Stomach (tissue), 9 donors: ENCODE data around the gene ZSCAN5A. TPM values are rescaled to one million over a fixed set of nuclear protein-coding genes. Genes with fewer than 3 reads are reported as not detected.

Experiments used
- DNase-seq, 2 donors: peaks; one replicate each; pipeline versions ENCODE4 v3.0.0 to v3.0.0-alpha.2; 2013 to 2019
- H3K27ac ChIP-seq, 5 donors: fragments of 200-600 bp in 4 of 5; sonication (generic) in 4 of 5; one replicate each; pipeline ENCODE4 v1.5.1; 2013 to 2019; ENCODE audit warnings: mild to moderate bottlenecking in 1 of 5, moderate library complexity in 1 of 5
- H3K27me3 ChIP-seq, 3 donors: fragments of 200-600 bp; sonication (generic); one replicate each; pipeline ENCODE4 v1.5.1; 2017 to 2019; ENCODE audit warnings: mixed run types in 1 of 3
- H3K36me3 ChIP-seq, 4 donors: fragments of 200-600 bp; sonication (generic); 1 replicate in 3 of 4; 2 replicates in 1 of 4; pipeline ENCODE4 v1.5.1; 2016 to 2019
- H3K4me1 ChIP-seq, 4 donors: fragments of 200-600 bp; sonication (generic); one replicate each; pipeline ENCODE4 v1.5.1; 2016 to 2019
- H3K4me3 ChIP-seq, 4 donors: fragments of 200-600 bp; sonication (generic) in 3 of 4; one replicate each; pipeline ENCODE4 v1.5.1; 2016 to 2019; ENCODE audit warnings: mild to moderate bottlenecking in 1 of 4
- H3K9me3 ChIP-seq, 4 donors: fragments of 200-600 bp; sonication (generic); one replicate each; pipeline ENCODE4 v1.5.1; 2016 to 2019
- CTCF ChIP-seq, 7 experiments: fragments of 450-650 bp in 4 of 7; fragments of 200-600 bp in 3 of 7; sonication (generic) in 3 of 7; IDR thresholded peaks; one replicate each; pipeline ENCODE4 v1.5.1; 2016 to 2019; ENCODE audit warnings: antibody characterized with exemption in 7 of 7, control low read depth in 2 of 7, mild to moderate bottlenecking in 1 of 7
- EP300 ChIP-seq: sonication (generic); formaldehyde crosslinking; IDR thresholded peaks from one replicate; pipeline ENCODE4 v1.6.1; 2017; ENCODE audit warnings: antibody characterized with exemption
- POLR2A ChIP-seq, 4 donors: fragments of 450-650 bp; IDR thresholded peaks; one replicate each; pipeline ENCODE4 v1.6.1; 2016; ENCODE audit warnings: antibody characterized with exemption in 4 of 4, control low read depth in 2 of 4, mild to moderate bottlenecking in 1 of 4, moderate library complexity in 1 of 4
- POLR2AphosphoS5 ChIP-seq, 3 donors: sonication (generic); formaldehyde crosslinking; IDR thresholded peaks; one replicate each; pipeline ENCODE4 v1.6.1; 2016; ENCODE audit warnings: antibody characterized with exemption in 3 of 3
- WGBS, 5 donors: extraction: QIAGEN DNeasy Blood & Tissue Kit in 3 of 5; methylation state at CpG; one replicate each; pipeline versions ENCODE4 v1.1.5 to v1.1.7; 2013 to 2018; 5-methylcytosine and 5-hydroxymethylcytosine counted together
- intact Hi-C: fragments of 100-400 bp; cut with DNase I; formaldehyde crosslinking; loops from one replicate; pipeline ENCODE4 v1.15.1; 2023; ENCODE audit warnings: low total_unique reads
- polyA plus RNA-seq, 3 donors: library from polyadenylated mRNA; stranded (reverse); fragments of 200-250 nt; gene quantifications; one replicate each; pipeline ENCODE4 v1.2.3, GENCODE V29; 2013
- total RNA-seq, 5 donors: library from RNA; depleted of rRNA; stranded (reverse); fragments of >200 nt; gene quantifications; one replicate each; pipeline versions ENCODE4 v1.1.0 to v1.2.3, GENCODE V29; 2014 to 2016
- donor health status: healthy with polysubstance abuse.
- donor health status: Bipolar disorder and iron deficiency.
- donor health status: healthy.

Gene ZSCAN5A
- total and polyA plus RNA-seq, 8 donors, result 0.89 to 21.6 (median 3.7) TPM; not detected in 1

DNA sequence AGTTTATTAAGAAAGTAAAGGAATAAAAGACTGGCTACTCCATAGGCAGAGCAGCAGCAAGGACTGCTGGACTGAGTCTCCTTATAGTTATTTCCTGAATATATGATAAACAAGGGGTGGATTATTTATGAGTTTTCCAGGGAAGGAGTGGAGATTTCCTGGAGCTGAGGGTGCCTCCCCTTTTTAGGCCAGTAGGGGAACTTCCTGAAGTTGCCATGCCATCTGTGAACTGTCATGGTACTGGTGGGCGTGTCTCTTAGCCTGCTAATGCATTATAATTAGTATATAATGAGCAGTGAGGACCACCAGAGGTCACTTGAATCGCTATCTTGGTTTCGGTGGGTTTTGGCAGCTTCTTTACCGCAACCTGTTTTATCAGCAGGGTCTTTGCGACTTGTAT lies 13.5 kb downstream of the ZSCAN5A start:
- TF ChIP-seq POLR2A (IDR thresholded peaks at IDR 0.05), result no peak
- no peak for TF ChIP-seq EP300
- TF ChIP-seq CTCF (IDR thresholded peaks at IDR 0.05), result no peak
- no peak for TF ChIP-seq POLR2AphosphoS5 (IDR thresholded peaks at IDR 0.05)
- 61 to 89% (median 76%) methylated on average over 5 of the region's 5 CpGs for WGBS, 5 donors
- Histone ChIP-seq H3K27ac (no peak overlapping the region), H3K4me1 (no peaks in the 10 kb centered on the region), H3K9me3 (no peaks in the 10 kb centered on the region), H3K27me3 (no peaks in the 10 kb centered on the region), H3K4me3 (no peak overlapping the region), H3K36me3 (peaks cover 0 to 62% (median 42%) of the 10 kb centered on the region in 4 donors)
- DNase-seq, result peak in 1 of 2 donors; percentile 38
- intact Hi-C loops, result no loop called here

GRCh38 chr19:56299688-56300087 lies 15.0 kb downstream of the ZSCAN5A start:
- Histone ChIP-seq H3K4me3 (no peak overlapping the region), H3K36me3 (peaks cover 3 to 63% (median 43%) of the 10 kb centered on the region in 4 donors), H3K27ac (no peak overlapping the region), H3K9me3 (no peaks in the 10 kb centered on the region), H3K27me3 (no peaks in the 10 kb centered on the region), H3K4me1 (no peaks in the 10 kb centered on the region)
- WGBS, 5 donors, result 78 to 92% (median 90%) methylated on average over 3 of the region's 3 CpGs
- no peak for TF ChIP-seq POLR2AphosphoS5 (IDR thresholded peaks at IDR 0.05)
- no peak for TF ChIP-seq CTCF (IDR thresholded peaks at IDR 0.05)
- TF ChIP-seq EP300, result no peak
- no peak for TF ChIP-seq POLR2A (IDR thresholded peaks at IDR 0.05)
- intact Hi-C loops, result no loop called here
- no peak for DNase-seq

- DNase-seq, result no peak
- no peak overlapping the region for H3K4me3 ChIP-seq
- no peaks in the 10 kb centered on the region for H3K4me1 ChIP-seq
- H3K27ac ChIP-seq, result no peak overlapping the region
- intact Hi-C loops, result no loop called here
- no peaks in the 10 kb centered on the region for H3K9me3 ChIP-seq
- no peaks in the 10 kb centered on the region for H3K27me3 ChIP-seq
- 88 to 99% (median 94%) methylated on average over 3 of the region's 3 CpGs for WGBS, 5 donors
- TF ChIP-seq POLR2A (IDR thresholded peaks at IDR 0.05) (no peak), EP300 (no peak), CTCF (IDR thresholded peaks at IDR 0.05) (no peak), POLR2AphosphoS5 (IDR thresholded peaks at IDR 0.05) (no peak)
- H3K36me3 ChIP-seq, result peaks cover 3 to 66% (median 43%) of the 10 kb centered on the region in 4 donors
Measured at GRCh38 chr19:56297010-56297409, 17.6 kb downstream of the ZSCAN5A start.

DNA sequence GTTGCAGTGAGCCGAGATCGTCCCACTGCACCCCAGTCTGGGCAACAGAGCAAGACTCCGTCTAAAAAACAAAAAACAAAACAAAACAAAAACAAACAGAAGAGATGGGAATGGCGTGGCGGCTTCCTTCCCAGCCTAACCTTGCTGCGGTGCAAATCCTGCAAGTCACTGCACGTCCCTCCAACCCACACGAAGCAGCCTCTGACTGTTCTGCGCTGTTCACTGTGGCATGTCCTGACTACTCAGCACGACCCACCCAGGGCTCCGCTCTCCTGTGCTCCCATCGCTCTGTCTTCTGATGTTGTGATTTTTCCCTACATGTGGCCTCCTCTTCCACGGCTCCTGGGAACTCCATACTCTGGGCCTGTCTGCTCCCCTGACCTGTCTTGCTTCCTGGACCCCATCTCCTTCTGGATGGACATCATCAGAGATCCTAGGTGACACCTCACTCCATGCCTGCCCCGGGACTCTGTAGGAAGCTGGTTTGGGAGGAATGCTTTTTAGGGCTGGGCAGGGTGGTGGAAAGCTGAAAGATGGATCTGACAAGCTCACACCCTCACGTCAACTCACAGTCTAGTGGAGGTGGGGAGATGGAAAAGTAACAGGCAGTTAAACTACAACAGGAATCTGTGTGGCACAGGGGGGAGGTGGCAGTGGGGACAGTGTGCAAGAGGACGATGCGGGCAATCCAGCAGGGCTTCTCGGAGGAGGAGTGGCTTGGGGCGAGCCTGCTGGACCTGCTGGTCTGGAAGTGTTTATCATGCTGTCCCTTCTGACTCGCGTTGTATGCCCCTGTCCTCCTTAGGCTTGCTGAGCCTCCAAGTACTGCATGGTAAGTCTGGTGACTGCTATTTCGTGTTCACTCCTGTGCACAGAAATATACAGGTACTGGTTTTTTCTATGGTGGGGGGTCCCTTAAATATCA lies 18.8 kb downstream of the ZSCAN5A start:
- H3K4me1 ChIP-seq, result no peaks in the 10 kb centered on the region
- DNase-seq, result no peak
- no peak overlapping the region for H3K27ac ChIP-seq
- 91 to 96% (median 93%) methylated on average over 22 of the region's 22 CpGs for whole genome bisulfite sequencing, 5 donors
- no peak overlapping the region for H3K4me3 ChIP-seq
- intact Hi-C loops, result no loop called here
- H3K9me3 ChIP-seq, result no peaks in the 10 kb centered on the region
- TF ChIP-seq CTCF (IDR thresholded peaks at IDR 0.05), result no peak
- TF ChIP-seq POLR2AphosphoS5 (IDR thresholded peaks at IDR 0.05), result no peak
- no peak for TF ChIP-seq POLR2A (IDR thresholded peaks at IDR 0.05)
- no peak for TF ChIP-seq EP300
- no peaks in the 10 kb centered on the region for H3K27me3 ChIP-seq
- peaks cover 3 to 68% (median 50%) of the 10 kb centered on the region in 4 donors for H3K36me3 ChIP-seq
